Measurements from ENCODE around the gene MAMDC4.

DNA sequence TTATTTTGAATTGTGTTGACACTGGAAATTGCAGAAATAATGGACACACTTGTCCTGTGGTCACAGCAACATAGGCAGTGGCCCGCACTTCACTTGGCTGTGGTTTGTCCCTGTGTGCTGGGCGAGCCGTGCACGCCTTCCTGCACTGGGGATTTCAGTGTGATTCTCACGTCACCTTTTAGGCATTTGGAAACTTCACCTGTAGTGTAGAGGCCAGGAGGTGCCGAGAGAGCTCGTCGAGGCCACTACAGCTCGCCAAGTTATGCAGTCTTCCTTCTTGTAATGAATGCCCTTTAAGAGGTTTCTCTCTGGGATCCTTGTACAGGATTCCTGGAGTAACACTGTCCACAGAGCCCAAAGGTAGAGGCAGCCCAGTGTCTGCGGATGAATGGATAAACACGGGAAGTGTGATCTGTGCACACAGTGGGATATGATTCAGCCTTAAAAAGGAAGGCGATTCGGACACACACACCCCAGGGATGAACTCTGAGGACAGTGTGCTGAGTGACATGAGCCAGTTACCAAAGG is 48.9 kb downstream of the MAMDC4 start:
- TF ChIP-seq, protein P1, sequence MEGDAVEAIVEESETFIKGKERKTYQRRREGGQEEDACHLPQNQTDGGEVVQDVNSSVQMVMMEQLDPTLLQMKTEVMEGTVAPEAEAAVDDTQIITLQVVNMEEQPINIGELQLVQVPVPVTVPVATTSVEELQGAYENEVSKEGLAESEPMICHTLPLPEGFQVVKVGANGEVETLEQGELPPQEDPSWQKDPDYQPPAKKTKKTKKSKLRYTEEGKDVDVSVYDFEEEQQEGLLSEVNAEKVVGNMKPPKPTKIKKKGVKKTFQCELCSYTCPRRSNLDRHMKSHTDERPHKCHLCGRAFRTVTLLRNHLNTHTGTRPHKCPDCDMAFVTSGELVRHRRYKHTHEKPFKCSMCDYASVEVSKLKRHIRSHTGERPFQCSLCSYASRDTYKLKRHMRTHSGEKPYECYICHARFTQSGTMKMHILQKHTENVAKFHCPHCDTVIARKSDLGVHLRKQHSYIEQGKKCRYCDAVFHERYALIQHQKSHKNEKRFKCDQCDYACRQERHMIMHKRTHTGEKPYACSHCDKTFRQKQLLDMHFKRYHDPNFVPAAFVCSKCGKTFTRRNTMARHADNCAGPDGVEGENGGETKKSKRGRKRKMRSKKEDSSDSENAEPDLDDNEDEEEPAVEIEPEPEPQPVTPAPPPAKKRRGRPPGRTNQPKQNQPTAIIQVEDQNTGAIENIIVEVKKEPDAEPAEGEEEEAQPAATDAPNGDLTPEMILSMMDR (IDR thresholded peaks at IDR 0.05; ENCODE audit: insufficient read depth, low read length): no peak
- TF ChIP-seq GABPA (IDR thresholded peaks at IDR 0.05; ENCODE audit: low read depth) (no peak), POLR2AphosphoS5 (IDR thresholded peaks at IDR 0.05; ENCODE audit: low read depth) (no peak), SPI1 (IDR thresholded peaks at IDR 0.05; ENCODE audit: borderline replicate concordance, low read depth) (no peak)
- TF ChIP-seq, protein P2, sequence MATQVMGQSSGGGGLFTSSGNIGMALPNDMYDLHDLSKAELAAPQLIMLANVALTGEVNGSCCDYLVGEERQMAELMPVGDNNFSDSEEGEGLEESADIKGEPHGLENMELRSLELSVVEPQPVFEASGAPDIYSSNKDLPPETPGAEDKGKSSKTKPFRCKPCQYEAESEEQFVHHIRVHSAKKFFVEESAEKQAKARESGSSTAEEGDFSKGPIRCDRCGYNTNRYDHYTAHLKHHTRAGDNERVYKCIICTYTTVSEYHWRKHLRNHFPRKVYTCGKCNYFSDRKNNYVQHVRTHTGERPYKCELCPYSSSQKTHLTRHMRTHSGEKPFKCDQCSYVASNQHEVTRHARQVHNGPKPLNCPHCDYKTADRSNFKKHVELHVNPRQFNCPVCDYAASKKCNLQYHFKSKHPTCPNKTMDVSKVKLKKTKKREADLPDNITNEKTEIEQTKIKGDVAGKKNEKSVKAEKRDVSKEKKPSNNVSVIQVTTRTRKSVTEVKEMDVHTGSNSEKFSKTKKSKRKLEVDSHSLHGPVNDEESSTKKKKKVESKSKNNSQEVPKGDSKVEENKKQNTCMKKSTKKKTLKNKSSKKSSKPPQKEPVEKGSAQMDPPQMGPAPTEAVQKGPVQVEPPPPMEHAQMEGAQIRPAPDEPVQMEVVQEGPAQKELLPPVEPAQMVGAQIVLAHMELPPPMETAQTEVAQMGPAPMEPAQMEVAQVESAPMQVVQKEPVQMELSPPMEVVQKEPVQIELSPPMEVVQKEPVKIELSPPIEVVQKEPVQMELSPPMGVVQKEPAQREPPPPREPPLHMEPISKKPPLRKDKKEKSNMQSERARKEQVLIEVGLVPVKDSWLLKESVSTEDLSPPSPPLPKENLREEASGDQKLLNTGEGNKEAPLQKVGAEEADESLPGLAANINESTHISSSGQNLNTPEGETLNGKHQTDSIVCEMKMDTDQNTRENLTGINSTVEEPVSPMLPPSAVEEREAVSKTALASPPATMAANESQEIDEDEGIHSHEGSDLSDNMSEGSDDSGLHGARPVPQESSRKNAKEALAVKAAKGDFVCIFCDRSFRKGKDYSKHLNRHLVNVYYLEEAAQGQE (IDR thresholded peaks at IDR 0.05; ENCODE audit: insufficient replicate concordance, low read depth): no peak
